PC-3 (cell line): ENCODE measurements around the gene COASY.

Source experiments
- EZH2 ChIP-seq: fragments of 300-600 bp; sonication (generic); IDR thresholded peaks from one replicate; pipeline ENCODE4 v1.6.1; 2017; ENCODE audit warnings: antibody characterized with exemption, mild to moderate bottlenecking, low read length; ENCODE audit not compliant: unreplicated experiment
- EZH2phosphoT487 ChIP-seq: fragments of 300-600 bp; sonication (generic); IDR thresholded peaks from 2 replicates; pipeline ENCODE4 v1.6.1; 2018; ENCODE audit warnings: mild to moderate bottlenecking, antibody characterized with exemption, low read length, borderline replicate concordance
- TF ChIP-seq, protein P1 (sequence below): fragments of 300-600 bp; sonication (generic); conservative IDR thresholded peaks from 2 replicates; pipeline ENCODE4 v1.5.1; 2017; ENCODE audit warnings: antibody characterized with exemption, low read depth, mild to moderate bottlenecking, low read length

DNA sequence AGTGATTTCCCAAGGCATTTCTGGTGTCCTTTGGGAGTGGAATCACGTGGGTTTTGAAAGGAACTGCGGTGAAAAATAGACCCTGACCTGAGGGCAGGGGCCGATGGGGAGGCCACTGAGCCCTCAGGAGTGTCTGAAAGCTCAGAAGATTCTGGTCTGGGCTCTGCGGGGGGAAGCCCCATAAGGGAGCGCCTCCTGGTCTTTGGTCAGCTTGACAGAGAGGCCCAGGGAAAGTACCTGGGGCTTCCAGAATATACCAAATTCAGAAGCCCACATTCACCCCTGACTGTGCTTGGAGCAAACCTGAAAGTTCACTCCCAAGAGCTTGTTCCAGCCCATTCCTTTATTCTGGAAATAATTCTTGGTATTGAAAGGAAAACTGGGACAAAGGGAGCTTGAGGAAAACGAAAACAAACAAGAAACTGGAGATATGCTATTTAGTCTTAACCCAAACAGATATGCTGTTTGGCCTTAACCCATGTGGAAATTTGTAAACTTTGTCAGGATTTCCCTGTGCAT is 49.2 kb upstream of the COASY start:
- no peak for TF ChIP-seq EZH2
- TF ChIP-seq, protein P1, sequence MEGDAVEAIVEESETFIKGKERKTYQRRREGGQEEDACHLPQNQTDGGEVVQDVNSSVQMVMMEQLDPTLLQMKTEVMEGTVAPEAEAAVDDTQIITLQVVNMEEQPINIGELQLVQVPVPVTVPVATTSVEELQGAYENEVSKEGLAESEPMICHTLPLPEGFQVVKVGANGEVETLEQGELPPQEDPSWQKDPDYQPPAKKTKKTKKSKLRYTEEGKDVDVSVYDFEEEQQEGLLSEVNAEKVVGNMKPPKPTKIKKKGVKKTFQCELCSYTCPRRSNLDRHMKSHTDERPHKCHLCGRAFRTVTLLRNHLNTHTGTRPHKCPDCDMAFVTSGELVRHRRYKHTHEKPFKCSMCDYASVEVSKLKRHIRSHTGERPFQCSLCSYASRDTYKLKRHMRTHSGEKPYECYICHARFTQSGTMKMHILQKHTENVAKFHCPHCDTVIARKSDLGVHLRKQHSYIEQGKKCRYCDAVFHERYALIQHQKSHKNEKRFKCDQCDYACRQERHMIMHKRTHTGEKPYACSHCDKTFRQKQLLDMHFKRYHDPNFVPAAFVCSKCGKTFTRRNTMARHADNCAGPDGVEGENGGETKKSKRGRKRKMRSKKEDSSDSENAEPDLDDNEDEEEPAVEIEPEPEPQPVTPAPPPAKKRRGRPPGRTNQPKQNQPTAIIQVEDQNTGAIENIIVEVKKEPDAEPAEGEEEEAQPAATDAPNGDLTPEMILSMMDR, result no peak
- TF ChIP-seq EZH2phosphoT487, result no peak
